NCI-H526 (cell line): ENCODE results near the gene LRIG1.

Source experiments
- DNase-seq, 2 experiments: peaks; one replicate each; lab custom pipeline; 2025; lab: John Stamatoyannopoulos, UW

Gene LRIG1

DNA sequence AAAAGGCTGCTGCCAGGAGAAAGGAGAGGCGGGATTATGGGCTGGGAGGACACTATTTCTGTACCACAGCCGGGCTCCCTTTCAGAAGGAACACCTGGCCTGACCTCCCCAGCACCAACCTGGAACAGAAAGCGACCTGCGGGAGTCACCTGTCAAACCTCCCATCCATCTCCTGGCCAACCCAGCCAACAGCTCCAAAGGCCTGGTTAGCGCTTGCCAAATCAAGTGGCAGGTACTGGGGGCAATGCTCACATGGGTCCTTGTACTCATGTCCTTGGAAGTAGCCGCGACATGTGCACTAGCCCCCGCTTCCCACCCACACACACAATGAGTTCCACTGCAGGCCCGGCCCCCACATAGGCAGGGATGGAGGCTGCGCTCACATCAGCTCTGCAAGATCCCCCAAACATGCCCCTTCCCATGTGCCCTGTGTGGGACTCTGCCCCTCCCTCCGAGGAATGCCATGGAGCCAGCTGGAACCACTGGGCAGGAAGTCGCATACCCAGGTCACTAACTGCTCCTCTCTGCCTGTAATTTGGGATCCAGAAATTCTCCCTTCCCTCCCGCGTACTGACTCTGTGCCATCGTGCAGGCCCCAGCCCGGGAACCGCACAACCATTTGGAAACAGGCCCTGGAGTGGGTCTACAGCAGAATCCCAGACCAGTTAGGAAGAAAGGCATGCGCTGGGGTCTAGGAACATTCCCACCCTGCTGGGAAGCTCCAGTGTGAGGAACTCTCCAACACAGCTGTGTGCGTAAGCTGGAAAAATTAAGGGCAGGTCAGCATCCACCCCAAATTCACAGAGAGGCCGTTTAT lies 98.9 kb downstream of the LRIG1 start:
- no peak for DNase-seq

DNA sequence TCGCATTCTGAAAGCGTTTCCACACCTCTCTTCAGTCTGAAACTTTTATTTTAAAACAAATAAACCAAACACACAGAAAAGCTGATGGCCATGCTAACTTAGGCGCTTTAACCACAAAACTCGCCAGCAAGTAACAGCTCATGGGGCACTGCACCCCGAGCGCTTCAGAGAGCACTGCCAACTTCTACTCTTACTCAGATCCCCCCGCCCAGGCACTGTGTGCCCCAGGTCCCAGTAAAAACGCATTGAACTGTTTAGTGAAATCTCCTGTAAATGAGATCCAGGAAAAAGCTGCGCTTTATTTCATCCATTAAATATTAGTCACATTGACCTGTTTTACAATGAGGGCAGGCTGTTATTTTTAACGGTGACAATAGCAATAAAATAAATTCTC lies 99.7 kb downstream of the LRIG1 start:
- DNase-seq = no peak

DNA sequence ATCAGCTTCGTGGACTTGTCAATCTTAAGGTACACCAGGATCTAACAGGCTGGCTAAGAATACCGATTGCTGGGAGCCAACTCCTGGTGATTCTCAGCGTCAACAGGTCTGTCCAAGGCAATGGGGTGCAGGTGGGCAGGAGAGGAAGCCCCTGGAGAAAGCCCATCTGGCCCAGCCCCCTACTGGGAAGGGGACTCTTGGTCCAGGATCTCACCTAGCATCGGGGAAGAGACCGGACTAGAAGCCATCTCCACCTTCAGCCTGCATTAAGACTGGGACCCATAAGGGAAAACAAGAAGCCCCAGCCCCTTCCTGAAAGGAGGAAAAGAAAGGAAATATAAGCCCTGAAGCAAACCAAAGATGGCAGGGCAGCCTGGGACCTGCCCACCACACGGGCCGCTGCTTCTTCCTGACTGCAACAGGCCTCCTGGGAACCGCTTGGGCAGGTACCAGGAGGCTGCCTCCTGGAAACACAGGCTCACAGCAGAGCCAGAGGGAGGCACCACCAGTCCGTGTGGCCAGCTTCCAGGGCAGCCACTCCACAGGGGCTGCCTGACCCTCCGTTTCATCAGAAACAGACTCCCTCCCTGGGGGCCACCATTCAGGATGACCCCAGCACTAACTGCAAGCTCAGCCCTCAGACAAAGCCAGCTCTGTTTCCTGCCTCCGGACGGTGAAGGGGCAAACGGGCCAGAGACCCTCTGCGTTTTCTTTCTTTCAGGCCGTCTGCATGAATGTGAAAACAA lies 100.2 kb downstream of the LRIG1 start:
- no peak for DNase-seq

DNA sequence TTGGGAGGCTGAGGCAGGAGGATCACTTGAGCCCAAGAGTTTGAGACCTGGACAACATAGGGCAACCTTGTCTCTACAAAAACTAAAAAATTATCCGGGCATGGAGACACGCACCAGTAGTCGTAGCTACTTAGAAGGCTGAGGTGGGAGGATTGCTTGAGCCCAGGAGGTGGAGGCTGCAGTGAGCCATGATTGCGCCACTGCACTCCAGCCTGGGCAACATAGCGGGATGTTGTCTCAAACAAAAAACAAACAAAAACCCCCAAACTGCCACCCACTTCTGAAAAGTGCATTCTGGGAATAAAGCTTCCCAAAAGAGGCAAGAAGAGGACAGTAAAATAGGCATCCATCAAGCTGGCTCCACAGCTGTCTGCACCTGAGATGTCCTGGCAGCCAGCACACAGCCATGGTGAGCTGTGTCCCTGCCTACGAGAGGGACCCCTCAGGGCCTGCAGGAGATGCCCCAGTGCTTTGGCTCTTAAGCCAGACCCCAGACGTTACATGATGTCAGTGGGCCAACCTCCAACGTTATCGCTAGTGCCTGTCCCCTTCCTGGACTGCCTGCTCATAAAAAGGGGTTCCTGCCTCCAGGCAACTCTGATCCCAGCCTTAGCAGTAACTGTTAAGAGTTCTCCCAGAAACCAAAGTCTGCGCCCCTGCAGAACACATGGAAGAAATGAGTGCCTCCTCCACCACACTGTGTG lies 101.1 kb downstream of the LRIG1 start:
- DNase-seq = no peak

DNA sequence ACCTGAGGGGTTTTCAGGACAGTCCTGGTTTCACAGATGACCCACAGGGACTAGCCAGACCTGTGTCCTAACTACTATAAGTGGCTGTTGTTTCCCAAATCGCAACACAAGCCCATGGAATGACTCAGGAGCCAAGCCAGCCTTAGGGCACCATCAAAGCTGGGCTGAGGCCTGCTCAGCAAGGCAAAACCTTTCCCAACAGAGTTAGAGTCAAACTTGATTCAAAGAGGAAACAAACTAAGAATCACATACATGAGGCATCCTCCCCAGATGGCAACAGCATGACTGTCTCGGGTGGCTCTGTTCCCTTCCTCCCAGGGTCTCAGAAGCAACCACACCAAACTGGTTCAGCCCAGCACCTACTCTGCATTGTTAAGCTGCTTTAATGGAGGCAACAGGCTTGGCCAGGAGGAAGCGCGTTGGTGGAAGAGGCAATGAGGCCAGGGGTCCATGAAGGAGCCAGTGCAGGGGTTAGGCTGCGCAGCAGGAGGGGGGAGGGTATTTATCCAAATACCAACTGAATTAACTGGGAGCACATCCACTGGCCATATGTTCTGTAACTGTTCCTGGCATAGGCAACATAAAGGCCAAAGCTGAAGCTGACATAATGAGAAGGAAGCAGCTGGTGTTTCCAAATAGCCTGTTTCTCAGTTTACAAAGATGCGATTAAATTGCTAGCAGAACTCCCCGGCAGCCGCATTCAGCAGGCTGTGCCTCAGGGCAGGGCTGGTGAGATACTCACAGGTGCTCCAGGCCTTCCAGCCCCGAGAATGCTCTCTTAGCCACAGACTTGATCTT lies 102.4 kb downstream of the LRIG1 start:
- DNase-seq = no peak

DNA sequence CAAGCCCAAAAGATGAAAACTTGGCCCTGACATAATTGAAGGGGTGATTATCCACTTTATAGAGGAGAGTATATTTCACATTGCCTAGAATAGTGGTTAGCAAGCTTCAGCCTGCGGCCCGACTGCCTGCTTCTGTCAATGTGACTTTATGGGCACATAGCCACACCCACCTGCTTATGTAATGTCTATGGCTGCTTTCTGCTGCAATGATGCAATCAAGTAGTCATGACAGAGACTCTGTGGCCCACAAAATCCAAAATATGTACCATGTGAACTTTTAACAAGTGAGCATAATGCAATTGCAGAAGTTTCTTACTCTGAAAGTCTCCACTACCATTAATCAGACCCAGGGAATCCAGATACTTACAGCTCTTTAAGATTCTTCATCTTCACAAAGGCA lies 103.1 kb downstream of the LRIG1 start:
- no peak for DNase-seq

DNA sequence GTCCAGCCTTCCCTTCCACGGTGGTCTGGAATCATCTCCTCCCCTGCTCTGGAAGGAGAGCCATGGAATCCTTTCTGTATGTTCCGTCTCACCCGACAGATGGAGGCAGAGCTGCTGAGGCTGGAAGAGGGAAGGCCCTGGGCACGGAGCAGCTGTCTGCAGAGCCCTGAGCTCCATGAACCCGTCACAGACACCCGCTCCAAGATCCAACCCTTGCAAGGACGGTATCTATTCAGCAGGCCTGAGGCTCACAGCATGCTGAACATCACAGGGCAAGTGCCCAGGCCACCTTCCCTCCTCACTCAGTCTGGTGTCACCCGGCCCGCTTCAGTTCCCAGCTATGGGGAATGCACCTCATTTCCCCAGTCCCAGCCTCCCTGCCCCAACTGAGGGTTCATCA lies 103.9 kb downstream of the LRIG1 start:
- DNase-seq = no peak

DNA sequence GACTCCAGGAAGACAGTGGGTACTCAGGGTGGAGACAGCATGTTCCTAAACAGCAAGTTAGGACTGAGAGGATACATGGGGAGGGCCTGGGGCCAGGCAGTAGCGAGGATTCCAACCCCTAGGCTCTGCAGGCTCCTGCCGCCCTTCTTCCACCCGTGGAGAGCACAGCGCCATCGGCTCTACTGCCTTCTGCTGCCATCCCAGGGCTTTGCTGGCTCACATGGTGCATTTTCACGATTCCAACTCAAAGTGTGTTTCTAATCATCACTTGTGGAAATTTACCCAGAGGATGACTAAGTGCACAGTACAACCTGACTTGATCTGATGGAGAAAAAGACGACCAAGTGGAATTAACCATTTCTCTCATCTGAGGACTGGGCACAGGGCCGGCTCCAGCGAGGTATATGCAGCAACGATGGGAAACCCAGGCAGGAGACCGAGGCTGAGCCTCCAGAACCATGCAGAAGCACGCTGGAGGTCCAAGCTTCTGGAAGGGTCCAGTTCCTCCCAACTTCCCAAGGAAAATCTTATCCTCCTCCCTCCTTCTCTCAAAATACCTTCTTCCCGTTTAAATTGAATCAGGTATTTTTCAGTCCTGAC lies 104.6 kb downstream of the LRIG1 start:
- DNase-seq = no peak

DNA sequence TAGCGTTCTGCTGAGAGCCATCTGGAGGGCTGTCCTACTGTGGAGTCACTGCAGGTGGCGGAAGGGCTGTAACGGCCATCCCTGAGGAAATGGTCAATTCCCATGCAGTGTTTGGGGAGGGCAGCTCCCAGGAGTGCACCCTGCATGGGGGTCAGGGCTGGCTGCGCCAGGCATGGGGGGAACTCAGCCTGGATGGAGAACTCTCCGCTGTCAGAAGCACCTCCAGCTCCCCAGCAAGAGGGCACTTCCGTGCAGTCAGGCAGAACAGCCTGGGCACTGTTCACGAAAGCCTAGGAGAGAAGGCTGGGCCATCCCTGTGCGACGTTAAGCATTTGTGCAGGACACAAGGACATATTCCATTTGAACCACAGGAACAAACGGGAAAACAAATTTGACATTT lies 105.2 kb downstream of the LRIG1 start:
- DNase-seq = no peak

DNA sequence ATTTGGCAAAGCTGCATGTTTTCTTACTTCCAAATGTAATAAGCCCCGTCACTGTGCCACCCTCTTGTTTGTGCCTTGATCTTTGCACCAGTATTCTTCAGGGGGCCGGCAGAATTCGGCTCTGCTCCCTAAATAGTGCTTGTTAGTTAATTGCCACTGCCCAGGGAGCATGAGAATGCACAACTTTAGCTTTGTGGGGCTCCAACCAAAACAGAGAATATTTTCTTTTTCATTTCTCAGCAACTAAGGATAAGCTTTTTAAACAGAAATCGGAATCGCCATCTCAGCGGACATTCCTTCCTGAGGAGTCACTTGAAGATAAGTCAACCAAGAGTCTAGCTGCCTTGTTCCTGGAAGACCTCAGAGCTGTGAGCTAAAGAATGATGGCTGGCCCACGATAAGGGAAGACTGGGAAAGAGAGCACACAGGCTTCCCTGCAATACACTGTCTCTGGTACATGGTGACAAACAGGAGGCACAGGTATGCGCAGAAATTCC lies 106.0 kb downstream of the LRIG1 start:
- DNase-seq = no peak

DNA sequence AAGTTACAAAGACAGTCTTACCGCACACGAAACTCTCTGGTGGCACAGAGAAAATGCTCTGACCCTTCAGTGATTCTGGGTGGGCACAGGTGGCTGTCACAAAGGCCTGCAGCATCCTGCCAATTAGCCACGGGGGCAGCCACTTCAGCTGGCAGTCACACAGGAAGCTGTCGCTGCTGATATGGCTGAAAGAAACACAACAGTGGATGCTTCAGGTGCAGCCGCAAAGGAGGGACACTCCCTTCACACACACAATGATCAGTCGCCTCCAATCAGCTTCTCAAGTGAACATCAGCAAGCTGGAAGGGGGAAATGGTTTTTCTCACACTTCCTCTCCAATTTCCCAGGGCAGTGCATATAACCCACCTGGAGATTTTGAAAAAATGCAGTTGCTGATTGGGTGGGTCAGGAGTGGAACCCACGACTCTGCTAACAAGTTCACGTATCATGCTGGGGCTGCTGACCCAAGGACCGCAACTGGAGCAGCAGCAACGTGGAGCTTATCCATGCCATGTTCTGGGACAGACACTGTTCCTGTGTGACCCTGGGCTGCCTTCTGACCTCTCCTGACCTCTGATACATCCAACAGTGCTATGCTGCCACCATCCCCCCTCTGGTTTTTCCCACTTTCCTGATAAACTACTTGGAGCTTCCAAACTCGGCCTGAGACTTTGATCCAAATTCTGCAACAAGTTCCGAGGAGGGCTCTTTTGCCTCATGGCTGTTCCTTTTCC lies 106.6 kb downstream of the LRIG1 start:
- no peak for DNase-seq

DNA sequence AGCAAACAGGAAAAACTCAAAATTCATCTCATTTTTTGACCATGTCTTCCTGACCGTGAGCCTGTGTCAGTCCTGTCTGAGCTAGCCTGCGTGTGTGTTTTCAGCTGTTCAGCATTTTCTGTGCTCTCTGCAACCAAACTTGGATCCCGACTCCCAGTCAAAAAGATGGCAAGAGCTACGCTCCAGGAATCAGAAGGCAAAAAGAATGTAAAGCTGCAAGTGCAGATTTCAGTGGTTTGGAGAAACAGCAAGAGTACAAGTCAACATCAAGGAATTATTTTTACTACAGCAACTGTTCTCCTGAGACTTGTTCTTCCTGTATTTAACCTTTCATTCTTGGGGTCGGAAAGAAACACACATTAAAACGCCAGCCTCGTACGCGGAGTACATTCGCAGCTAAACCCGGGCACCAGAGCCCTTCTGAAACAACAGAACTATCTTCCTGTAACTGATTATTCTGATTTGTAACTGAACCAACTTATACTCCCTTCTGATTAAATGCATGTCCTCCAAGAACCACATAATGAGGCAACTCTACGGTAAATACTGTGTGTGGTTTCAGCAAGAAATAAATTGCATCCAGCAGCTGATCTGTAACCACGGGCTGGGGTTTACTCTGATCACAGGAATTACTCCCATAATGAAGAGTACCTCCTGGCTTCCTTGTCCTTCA lies 107.4 kb downstream of the LRIG1 start:
- no peak for DNase-seq

DNA sequence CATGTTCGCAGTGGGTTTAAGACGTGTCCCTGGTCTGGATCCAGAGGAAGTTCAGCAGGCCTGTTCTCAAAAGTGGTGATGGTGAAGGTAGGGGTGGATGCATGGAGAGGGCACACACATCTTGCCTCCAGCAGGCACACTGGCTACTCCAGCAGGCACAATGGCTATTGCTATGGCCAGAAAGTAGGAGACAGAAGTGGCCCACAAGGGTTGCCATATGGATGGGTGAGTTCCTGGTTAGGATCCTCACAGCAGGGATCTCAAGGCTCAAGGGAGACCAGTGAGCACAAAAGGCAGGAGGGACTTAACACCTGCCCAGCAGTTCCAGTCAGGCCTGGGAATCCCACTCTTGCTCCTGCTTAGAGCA lies 107.9 kb downstream of the LRIG1 start:
- DNase-seq = no peak

DNA sequence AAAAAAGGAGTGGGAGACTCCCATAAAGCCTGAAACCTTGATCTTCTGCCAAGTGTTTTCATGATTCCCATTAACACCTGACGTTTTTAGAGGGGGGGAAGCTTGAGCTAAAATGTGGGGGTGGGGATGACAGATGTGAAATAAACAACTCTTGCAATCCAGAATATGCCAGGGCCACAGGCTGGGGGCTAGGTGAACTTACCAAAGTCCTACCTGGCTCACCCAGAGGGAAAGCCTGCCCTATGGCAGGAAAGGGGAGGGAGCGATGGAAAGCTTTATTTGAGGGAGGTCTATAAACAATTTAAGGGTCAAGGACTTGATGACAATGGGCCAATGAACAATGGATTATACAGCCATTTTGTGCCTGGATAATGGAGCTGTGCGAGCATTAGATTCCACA lies 108.3 kb downstream of the LRIG1 start:
- DNase-seq = no peak

DNA sequence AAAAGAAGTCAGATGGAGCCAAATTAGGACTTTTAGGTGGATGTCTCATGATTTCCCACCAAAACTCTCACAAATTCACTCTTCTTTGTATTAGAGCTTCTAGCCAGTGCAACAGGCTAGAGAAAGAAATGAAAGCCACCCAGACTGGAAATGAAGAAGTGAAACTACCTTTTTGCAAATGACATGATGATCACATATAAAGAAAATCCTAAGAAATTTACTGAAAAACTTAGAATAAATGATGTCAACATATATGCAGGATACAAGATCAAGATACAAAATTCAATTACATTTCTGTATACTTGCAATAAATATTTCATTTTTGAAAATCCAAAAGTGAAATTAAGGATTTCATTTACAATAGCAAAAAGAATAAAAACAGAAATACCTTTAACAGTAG lies 110.8 kb downstream of the LRIG1 start:
- DNase-seq = no peak

DNA sequence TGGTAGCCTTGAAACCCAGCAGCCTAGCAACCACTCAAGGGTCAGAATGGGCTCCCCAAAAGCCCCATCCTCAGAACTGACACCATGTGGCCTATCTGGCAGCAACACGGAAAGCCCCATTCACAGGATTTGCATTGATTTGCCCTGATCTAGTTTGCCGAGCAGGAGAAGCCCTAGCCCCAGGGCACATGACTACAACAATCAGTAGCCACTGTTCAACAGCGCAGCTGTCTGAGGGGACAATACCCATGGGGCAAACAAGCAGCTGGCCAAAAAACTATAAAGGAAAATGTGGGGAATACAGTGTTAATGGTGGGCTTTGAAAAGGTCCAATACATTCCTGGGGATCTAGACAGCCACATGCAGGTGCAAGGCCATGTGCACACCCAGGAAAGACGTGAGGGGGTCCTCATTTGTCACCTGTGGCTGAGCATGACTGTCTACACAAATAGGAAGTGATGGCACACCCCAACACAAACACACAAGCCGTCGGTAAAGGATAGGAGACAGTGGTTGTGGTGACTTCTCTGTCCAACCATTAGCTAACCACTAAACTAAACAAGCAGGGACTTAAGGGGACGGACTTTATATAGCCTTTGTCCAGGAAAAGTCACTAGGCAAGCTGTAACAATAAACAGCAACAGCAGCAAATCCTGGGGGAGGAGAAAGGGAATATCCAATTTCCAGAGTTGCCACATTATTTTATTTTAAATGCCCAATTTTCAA lies 113.7 kb downstream of the LRIG1 start:
- DNase-seq = no peak

DNA sequence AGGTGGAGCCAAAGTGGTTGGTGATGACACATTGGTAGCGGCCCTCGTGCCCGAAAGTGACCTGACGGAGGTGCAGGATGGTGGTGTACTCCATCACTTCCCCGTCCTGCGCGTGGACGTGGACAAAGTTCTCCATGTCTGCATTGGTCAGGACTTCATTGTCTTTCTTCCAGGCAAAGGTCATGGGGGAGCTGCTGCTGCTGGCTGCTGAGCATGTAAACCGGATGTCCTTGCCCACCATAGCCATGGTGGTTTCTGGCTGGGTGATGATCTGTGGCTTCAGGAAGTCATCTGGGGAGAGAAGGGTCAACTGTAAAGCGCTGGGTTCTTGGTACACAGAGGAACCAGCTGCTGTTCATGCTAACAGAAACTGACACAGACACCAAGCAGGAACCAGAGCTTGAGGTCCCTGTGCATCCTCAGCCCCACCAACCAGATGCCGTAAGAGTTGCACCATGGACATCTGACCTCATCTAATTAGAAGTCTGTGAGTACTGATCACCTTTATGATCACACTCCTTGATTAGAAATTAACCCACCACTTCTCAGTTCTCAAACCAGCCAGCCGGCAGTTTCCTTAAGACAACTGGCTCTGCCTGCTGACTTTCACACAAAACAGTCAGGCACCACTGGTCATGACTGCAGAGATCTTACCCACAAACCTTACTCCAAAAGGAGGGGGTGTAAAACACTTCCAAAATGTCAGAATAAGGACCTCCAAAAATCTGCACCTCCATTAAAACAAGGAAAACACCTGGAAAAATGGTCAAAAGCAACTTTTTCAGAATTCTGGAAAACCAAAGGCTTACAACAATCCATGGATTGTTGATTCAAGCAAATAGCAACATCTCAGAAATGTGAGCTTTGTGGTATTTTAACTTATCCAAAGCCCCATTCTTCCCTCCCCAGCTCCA lies 114.6 kb downstream of the LRIG1 start:
- DNase-seq = no peak

DNA sequence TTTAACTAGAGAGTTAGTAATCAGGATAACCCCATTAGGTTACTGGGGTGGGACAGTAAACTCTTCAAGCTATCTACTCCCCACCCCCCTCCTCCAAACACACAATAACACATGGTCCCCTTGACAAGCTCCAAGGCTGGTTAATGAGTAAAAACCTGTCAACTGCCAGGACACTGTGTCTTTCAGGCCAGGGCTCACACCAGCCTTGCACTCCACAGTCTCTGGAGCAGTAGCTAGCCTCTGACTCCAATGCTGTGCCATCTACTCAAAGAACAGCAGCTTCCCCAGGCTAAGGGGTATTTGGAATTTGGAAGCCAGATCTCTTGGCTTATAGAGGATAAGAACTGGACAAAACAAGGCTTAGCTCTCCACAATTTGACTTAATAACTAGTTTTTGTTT lies 115.8 kb downstream of the LRIG1 start:
- no peak for DNase-seq
